Neural progenitor cell (in vitro differentiated cells): Measurements from ENCODE around the gene SWI5.

Experiments
- CTCF ChIP-seq: fragments of 200-600 bp; sonication (generic); IDR thresholded peaks from 2 replicates; pipeline ENCODE4 v1.5.1; 2017; ENCODE audit warnings: antibody characterized with exemption, mild to moderate bottlenecking
- EZH2 ChIP-seq: fragments of 200-600 bp; sonication (generic); IDR thresholded peaks from 2 replicates; pipeline ENCODE4 v1.6.1; 2017; ENCODE audit warnings: antibody characterized with exemption, mild to moderate bottlenecking, moderate library complexity
- EZH2phosphoT487 ChIP-seq: fragments of 200-600 bp; sonication (generic); IDR thresholded peaks from 2 replicates; pipeline ENCODE4 v1.6.1; 2017; ENCODE audit warnings: antibody characterized with exemption

DNA sequence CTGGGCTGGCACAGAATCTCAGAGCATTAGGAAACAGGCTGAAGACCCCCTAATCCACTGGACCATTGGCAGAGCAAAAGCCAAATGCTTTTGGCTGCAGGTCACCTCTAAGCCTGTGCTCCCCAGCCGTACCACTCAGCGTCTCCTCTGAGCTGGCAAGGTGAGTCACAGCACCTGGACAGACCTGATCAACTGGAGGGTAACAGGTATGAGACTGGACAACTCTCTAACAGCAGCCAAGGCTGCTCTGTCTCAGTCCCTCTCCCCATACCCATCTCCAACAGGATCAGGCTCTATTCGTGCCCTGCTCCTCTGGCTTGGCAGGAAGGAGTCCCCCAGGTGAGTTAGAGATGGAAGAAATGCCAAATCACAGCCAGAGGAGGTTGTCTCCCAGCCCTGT, 5.0 kb upstream of the SWI5 start:
- no peak for TF ChIP-seq CTCF
- TF ChIP-seq EZH2, result no peak
- no peak for TF ChIP-seq EZH2phosphoT487
